T-helper 17 cell (primary cell): ENCODE data around the gene ALPK1. TPM values are rescaled to one million over a fixed set of nuclear protein-coding genes. Genes with fewer than 3 reads are reported as not detected.
A peak's percentile ranks its signal among the peaks of the same experiment; 100 is the strongest.

Experiments used
- ATAC-seq: fragments of 150-1000 bp; cut with Tn5 transposase; 2 replicates; pipeline ENCODE4 v1.10.0; 2021; ENCODE audit warnings: mild to moderate bottlenecking, moderate library complexity
- DNase-seq, 3 donors: peaks; one replicate each; pipeline versions ENCODE4 v3.0.0 to v3.0.0-alpha.2; 2020 to 2021
- H3K9me3 ChIP-seq: one replicate; pipeline ENCODE4 v1.7.0; 2013; ENCODE audit warnings: low read length, mild to moderate bottlenecking; ENCODE audit not compliant: control insufficient read depth, poor library complexity, severe bottlenecking
- H3K27ac Mint-ChIP-seq: one replicate; pipeline ENCODE4 v1.8.0; 2022; ENCODE audit warnings: mild to moderate bottlenecking, moderate library complexity, mixed read lengths
- H3K27me3 Mint-ChIP-seq: one replicate; pipeline ENCODE4 v1.8.0; 2022; ENCODE audit warnings: mixed read lengths
- H3K36me3 Mint-ChIP-seq: one replicate; pipeline ENCODE4 v1.8.0; 2022; ENCODE audit warnings: low read depth, mixed read lengths
- H3K4me1 Mint-ChIP-seq: one replicate; pipeline ENCODE4 v1.8.0; 2022; ENCODE audit warnings: mild to moderate bottlenecking, mixed read lengths
- H3K4me3 Mint-ChIP-seq: one replicate; pipeline ENCODE4 v1.8.0; 2022; ENCODE audit warnings: mild to moderate bottlenecking, moderate library complexity, mixed read lengths
- total RNA-seq, 4 donors: library from RNA in 2 of 4; stranded (reverse) in 2 of 4; gene quantifications; one replicate each; pipeline ENCODE4 v1.2.3 and lab custom pipeline; 2022 to 2026

The ALPK1 gene
- total RNA-seq, 2 donors from 2014 or later = 7.1 to 18.2 TPM

GRCh38 chr4:112352736-112353135 lies 55.6 kb downstream of the ALPK1 start:
- H3K4me1 Mint-ChIP-seq = peaks cover 2% of the 10 kb centered on the region
- ATAC-seq = no peak
- H3K36me3 Mint-ChIP-seq = peaks cover 7% of the 10 kb centered on the region

GRCh38 chr4:112355662-112356061 lies 58.5 kb downstream of the ALPK1 start:
- peaks cover 5% of the 10 kb centered on the region for H3K36me3 Mint-ChIP-seq
- H3K4me3 Mint-ChIP-seq = no peak overlapping the region
- no peaks in the 10 kb centered on the region for H3K9me3 ChIP-seq
- H3K27me3 Mint-ChIP-seq = no peaks in the 10 kb centered on the region
- DNase-seq = no peak
- ATAC-seq = no peak
- no peaks in the 10 kb centered on the region for H3K4me1 Mint-ChIP-seq
- no peak overlapping the region for H3K27ac Mint-ChIP-seq

More at GRCh38 chr4:112352736-112353135, 55.6 kb downstream of the ALPK1 start:
- H3K4me3 Mint-ChIP-seq = no peak overlapping the region
- H3K27me3 Mint-ChIP-seq = no peaks in the 10 kb centered on the region
- no peaks in the 10 kb centered on the region for H3K9me3 ChIP-seq
- H3K27ac Mint-ChIP-seq = peak overlapping the region; percentile 27
- DNase-seq = no peak

- no peak for DNase-seq
- no peak overlapping the region for H3K27ac Mint-ChIP-seq
- peaks cover 8% of the 10 kb centered on the region for H3K36me3 Mint-ChIP-seq
- H3K4me1 Mint-ChIP-seq = no peaks in the 10 kb centered on the region
- H3K27me3 Mint-ChIP-seq = no peaks in the 10 kb centered on the region
- H3K9me3 ChIP-seq = no peaks in the 10 kb centered on the region
- no peak for ATAC-seq
- no peak overlapping the region for H3K4me3 Mint-ChIP-seq
These were observed 60.3 kb downstream of the ALPK1 start for GRCh38 chr4:112357453-112357852.

GRCh38 chr4:112357897-112358296 lies 60.7 kb downstream of the ALPK1 start:
- Mint-ChIP-seq H3K4me1 (no peaks in the 10 kb centered on the region), H3K27ac (no peak overlapping the region)
- DNase-seq = no peak

GRCh38 chr4:112358415-112358814 lies 61.2 kb downstream of the ALPK1 start:
- H3K9me3 ChIP-seq = no peaks in the 10 kb centered on the region
- DNase-seq (no peak), ATAC-seq (no peak)
- Mint-ChIP-seq H3K36me3 (peaks cover 8% of the 10 kb centered on the region), H3K4me1 (no peaks in the 10 kb centered on the region), H3K27me3 (no peaks in the 10 kb centered on the region), H3K4me3 (no peak overlapping the region), H3K27ac (no peak overlapping the region)

More at GRCh38 chr4:112357897-112358296, 60.7 kb downstream of the ALPK1 start:
- peaks cover 8% of the 10 kb centered on the region for H3K36me3 Mint-ChIP-seq
- H3K4me3 Mint-ChIP-seq = no peak overlapping the region
- H3K9me3 ChIP-seq = no peaks in the 10 kb centered on the region
- no peak for ATAC-seq
- H3K27me3 Mint-ChIP-seq = no peaks in the 10 kb centered on the region

GRCh38 chr4:112358952-112359749 lies 62.0 kb downstream of the ALPK1 start:
- no peaks in the 10 kb centered on the region for H3K9me3 ChIP-seq
- no peak for DNase-seq
- Mint-ChIP-seq H3K27ac (no peak overlapping the region), H3K27me3 (no peaks in the 10 kb centered on the region), H3K4me3 (no peak overlapping the region), H3K4me1 (no peaks in the 10 kb centered on the region), H3K36me3 (peaks cover 8% of the 10 kb centered on the region)
- no peak for ATAC-seq

DNA sequence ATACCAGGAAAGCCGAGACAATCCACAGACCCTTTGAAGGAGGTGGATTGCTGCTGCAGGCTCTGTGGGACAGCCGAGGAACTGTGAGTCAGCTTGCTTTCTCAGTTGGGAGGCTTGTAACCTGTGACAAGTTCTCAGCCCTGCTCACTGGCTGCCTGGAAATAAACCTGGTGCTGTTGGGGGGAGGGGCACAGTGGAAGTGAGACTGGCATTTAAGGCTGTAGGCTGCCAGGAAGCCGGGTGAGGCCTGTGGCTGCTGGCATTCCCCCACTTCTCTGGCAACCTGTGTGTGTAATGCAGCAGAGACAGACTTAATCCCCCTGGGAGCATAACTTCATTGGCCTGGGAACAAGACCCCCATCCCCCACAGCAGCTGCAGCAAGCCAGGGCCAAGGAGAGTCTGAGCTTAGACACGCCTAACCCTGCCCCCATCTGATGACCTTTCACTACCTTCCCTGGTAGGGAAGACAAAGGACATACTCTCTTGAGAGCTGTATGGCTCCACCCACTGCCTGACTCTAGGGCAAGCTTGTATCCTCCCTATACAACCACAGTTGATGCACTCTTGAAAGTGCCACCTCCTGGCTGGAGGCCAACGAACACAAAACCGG lies 64.1 kb downstream of the ALPK1 start:
- H3K9me3 ChIP-seq = no peaks in the 10 kb centered on the region
- H3K27me3 Mint-ChIP-seq = no peaks in the 10 kb centered on the region
- H3K36me3 Mint-ChIP-seq = peaks cover 5% of the 10 kb centered on the region
- DNase-seq = no peak
- no peak overlapping the region for H3K27ac Mint-ChIP-seq
- no peak for ATAC-seq
- no peak overlapping the region for H3K4me3 Mint-ChIP-seq
- H3K4me1 Mint-ChIP-seq = no peaks in the 10 kb centered on the region

DNA sequence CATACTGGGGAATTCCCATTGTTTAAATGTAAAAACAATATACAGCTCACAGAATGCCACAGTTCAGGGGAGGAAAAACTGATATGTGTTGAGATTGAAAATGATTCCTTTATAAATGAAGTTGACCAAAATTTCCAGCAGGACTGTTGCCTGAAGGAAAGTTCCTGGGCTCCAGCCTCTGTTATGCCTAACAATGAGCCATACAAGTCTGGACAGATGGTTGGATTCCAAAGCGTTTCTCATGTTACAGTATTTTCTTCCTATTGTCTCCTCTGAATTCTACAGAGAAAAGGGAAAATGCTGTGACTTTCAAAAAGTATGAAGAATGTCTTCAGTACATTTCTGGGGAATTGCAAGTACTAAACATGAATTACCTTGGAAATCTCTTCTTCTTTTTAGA lies 73.3 kb downstream of the ALPK1 start:
- Mint-ChIP-seq H3K4me1 (peaks cover 1% of the 10 kb centered on the region), H3K4me3 (no peak overlapping the region), H3K27ac (no peak overlapping the region), H3K36me3 (peaks cover 5% of the 10 kb centered on the region), H3K27me3 (no peaks in the 10 kb centered on the region)
- H3K9me3 ChIP-seq = no peaks in the 10 kb centered on the region
- DNase-seq = no peak
- ATAC-seq = no peak

DNA sequence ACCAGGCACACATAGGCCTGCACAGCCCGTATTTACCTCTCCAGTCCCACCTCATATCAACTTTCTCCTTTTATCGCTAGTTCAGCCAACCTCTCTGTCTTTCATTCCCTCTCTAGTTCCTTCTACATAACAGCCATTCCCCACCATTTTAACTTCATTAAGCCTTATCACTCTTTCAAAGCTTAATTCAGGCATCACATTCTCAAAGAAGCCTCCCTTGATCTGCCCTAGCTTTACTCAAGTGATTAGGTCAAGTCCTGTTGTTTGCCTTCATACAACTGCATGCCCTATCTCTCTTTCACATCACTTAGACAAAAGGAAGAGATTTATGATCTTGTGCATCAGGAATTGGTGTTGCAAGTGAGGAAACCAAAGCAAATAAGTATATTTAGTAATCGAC lies 74.2 kb downstream of the ALPK1 start:
- H3K27ac Mint-ChIP-seq = no peak overlapping the region
- peaks cover 9% of the 10 kb centered on the region for H3K36me3 Mint-ChIP-seq
- no peak overlapping the region for H3K4me3 Mint-ChIP-seq
- no peaks in the 10 kb centered on the region for H3K9me3 ChIP-seq
- DNase-seq (no peak), ATAC-seq (no peak)
- peaks cover 4% of the 10 kb centered on the region for H3K4me1 Mint-ChIP-seq
- no peaks in the 10 kb centered on the region for H3K27me3 Mint-ChIP-seq

- H3K9me3 ChIP-seq = no peaks in the 10 kb centered on the region
- ATAC-seq = no peak
- H3K36me3 Mint-ChIP-seq = peaks cover 15% of the 10 kb centered on the region
- H3K27me3 Mint-ChIP-seq = no peaks in the 10 kb centered on the region
- no peak overlapping the region for H3K4me3 Mint-ChIP-seq
- no peak overlapping the region for H3K27ac Mint-ChIP-seq
- no peak for DNase-seq
- H3K4me1 Mint-ChIP-seq = peaks cover 4% of the 10 kb centered on the region
These were observed 77.7 kb downstream of the ALPK1 start for GRCh38 chr4:112374850-112375249.

GRCh38 chr4:112377171-112377570 lies 80.0 kb downstream of the ALPK1 start:
- Mint-ChIP-seq H3K27ac (no peak overlapping the region), H3K4me3 (no peak overlapping the region), H3K36me3 (peaks cover 17% of the 10 kb centered on the region), H3K4me1 (peaks cover 4% of the 10 kb centered on the region), H3K27me3 (no peaks in the 10 kb centered on the region)
- ATAC-seq (no peak), DNase-seq (no peak)
- H3K9me3 ChIP-seq = no peaks in the 10 kb centered on the region

- Mint-ChIP-seq H3K27ac (no peak overlapping the region), H3K36me3 (peaks cover 17% of the 10 kb centered on the region), H3K4me3 (no peak overlapping the region), H3K27me3 (no peaks in the 10 kb centered on the region), H3K4me1 (peaks cover 4% of the 10 kb centered on the region)
- no peak for ATAC-seq
- H3K9me3 ChIP-seq = no peaks in the 10 kb centered on the region
- DNase-seq = no peak
These were observed 80.5 kb downstream of the ALPK1 start for GRCh38 chr4:112377594-112378242.

- no peak for DNase-seq
- Mint-ChIP-seq H3K27ac (no peak overlapping the region), H3K4me3 (no peak overlapping the region), H3K36me3 (peaks cover 17% of the 10 kb centered on the region), H3K4me1 (peaks cover 4% of the 10 kb centered on the region), H3K27me3 (no peaks in the 10 kb centered on the region)
- H3K9me3 ChIP-seq = no peaks in the 10 kb centered on the region
- no peak for ATAC-seq
These were observed 81.1 kb downstream of the ALPK1 start for GRCh38 chr4:112378243-112378620.
